Testis (tissue), 3 donors: ENCODE data around the gene CYLC1. TPM values are rescaled to one million over a fixed set of nuclear protein-coding genes. Genes with fewer than 3 reads are reported as not detected.

Source experiments
- DNase-seq: peaks from one replicate; pipeline ENCODE4 v3.0.0-alpha.2; 2019
- H3K27ac ChIP-seq, 2 donors: fragments of 200-600 bp; sonication (generic); one replicate each; pipeline ENCODE4 v1.5.1; 2019
- H3K27me3 ChIP-seq: fragments of 200-600 bp; sonication (generic); one replicate; pipeline ENCODE4 v1.5.1; 2019
- H3K36me3 ChIP-seq: fragments of 200-600 bp; sonication (generic); one replicate; pipeline ENCODE4 v1.5.1; 2017; ENCODE audit warnings: low read depth; ENCODE audit errors: missing control alignments
- H3K4me1 ChIP-seq: fragments of 200-600 bp; sonication (generic); one replicate; pipeline ENCODE4 v1.5.1; 2019
- H3K4me3 ChIP-seq, 2 donors: fragments of 200-600 bp; sonication (generic); one replicate each; pipeline ENCODE4 v1.5.1; 2017 to 2019
- H3K9me3 ChIP-seq: fragments of 200-600 bp; sonication (generic); one replicate; pipeline ENCODE4 v1.5.1; 2017
- POLR2A ChIP-seq: fragments of 450-650 bp; IDR thresholded peaks from one replicate; pipeline ENCODE4 v1.6.1; 2017; ENCODE audit warnings: antibody characterized with exemption, mild to moderate bottlenecking, moderate library complexity
- WGBS, 2 donors: methylation state at CpG; one replicate each; pipeline ENCODE4 v1.1.5; 2018; 5-methylcytosine and 5-hydroxymethylcytosine counted together
- intact Hi-C: fragments of 100-400 bp; cut with DNase I; formaldehyde crosslinking; loops from one replicate; pipeline ENCODE4 v1.15.1; 2023; ENCODE audit warnings: low total_unique reads
- polyA plus RNA-seq: library from polyadenylated mRNA; stranded (reverse); fragments of 350-450 nt; fragmentation: Illumina TruSeq; extraction: RNeasy Lipid Tissue Mini Kit (QIAGEN cat#74804); gene quantifications from one replicate; pipeline ENCODE4 v1.2.3, GENCODE V29; 2014; ENCODE audit warnings: low read depth, low replicate concordance; ENCODE audit not compliant: insufficient read depth
- total RNA-seq, 2 donors: library from RNA; depleted of rRNA; stranded (reverse); fragments of >200 nt; gene quantifications; one replicate each; pipeline ENCODE4 v1.2.3, GENCODE V29; 2016
- TF ChIP-seq, protein P1 (sequence below), 3 experiments: fragments of 450-650 bp in 2 of 3; fragments of 200-600 bp in 1 of 3; sonication (generic) in 1 of 3; IDR thresholded peaks; one replicate each; pipeline ENCODE4 v1.5.1; 2016 to 2019; ENCODE audit warnings: antibody characterized with exemption in 3 of 3, mild to moderate bottlenecking in 2 of 3, moderate library complexity in 1 of 3

The CYLC1 gene
- total and polyA plus RNA-seq, 3 donors from 2014 or later, result 5.3 to 11.7 (median 5.8) TPM

DNA sequence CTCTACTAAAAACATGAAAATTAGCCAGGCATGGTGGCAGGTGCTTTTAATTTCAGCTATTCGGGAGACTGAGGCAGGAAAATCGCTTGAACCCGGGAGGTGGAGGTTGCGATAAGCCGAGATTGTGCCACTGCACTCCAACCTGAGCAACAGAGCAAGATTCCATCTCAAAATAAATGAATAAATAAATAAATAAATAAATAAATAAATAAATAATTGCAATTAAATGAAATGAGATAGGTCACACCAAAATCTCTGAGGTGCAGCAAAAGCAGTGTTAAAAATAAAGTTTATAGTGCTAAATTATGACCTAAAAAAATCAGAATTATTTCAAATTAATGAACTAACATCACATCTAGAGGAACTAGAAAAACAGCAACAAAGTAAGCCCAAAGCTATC is 13.6 kb upstream of the CYLC1 start:
- Histone ChIP-seq H3K36me3 (no peaks in the 10 kb centered on the region), H3K9me3 (no peaks in the 10 kb centered on the region), H3K27me3 (no peaks in the 10 kb centered on the region), H3K27ac (no peak overlapping the region), H3K4me3 (no peak overlapping the region), H3K4me1 (no peaks in the 10 kb centered on the region)
- 94 to 97% methylated on average over 5 of the region's 5 CpGs for WGBS, 2 donors
- DNase-seq, result no peak
- TF ChIP-seq POLR2A, result no peak
- TF ChIP-seq, protein P1, sequence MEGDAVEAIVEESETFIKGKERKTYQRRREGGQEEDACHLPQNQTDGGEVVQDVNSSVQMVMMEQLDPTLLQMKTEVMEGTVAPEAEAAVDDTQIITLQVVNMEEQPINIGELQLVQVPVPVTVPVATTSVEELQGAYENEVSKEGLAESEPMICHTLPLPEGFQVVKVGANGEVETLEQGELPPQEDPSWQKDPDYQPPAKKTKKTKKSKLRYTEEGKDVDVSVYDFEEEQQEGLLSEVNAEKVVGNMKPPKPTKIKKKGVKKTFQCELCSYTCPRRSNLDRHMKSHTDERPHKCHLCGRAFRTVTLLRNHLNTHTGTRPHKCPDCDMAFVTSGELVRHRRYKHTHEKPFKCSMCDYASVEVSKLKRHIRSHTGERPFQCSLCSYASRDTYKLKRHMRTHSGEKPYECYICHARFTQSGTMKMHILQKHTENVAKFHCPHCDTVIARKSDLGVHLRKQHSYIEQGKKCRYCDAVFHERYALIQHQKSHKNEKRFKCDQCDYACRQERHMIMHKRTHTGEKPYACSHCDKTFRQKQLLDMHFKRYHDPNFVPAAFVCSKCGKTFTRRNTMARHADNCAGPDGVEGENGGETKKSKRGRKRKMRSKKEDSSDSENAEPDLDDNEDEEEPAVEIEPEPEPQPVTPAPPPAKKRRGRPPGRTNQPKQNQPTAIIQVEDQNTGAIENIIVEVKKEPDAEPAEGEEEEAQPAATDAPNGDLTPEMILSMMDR (IDR thresholded peaks at IDR 0.05), result no peak
- intact Hi-C loops, result no loop called here

GRCh38 chrX:83888585-83888984 is 27.6 kb downstream of the CYLC1 start:
- H3K4me3 ChIP-seq, result no peak overlapping the region
- DNase-seq, result no peak
- intact Hi-C loops, result no loop called here
- no peaks in the 10 kb centered on the region for H3K27me3 ChIP-seq
- no peak overlapping the region for H3K27ac ChIP-seq
- WGBS, 2 donors, result 90 to 94% methylated on average over 2 of the region's 2 CpGs
- H3K36me3 ChIP-seq, result no peaks in the 10 kb centered on the region
- no peaks in the 10 kb centered on the region for H3K4me1 ChIP-seq
- no peak for TF ChIP-seq POLR2A
- TF ChIP-seq, protein P1 (IDR thresholded peaks at IDR 0.05), result no peak
- H3K9me3 ChIP-seq, result no peaks in the 10 kb centered on the region

- whole genome bisulfite sequencing, 2 donors, result 55 to 90% methylated on average over 9 to 12 of the region's 12 CpGs
- intact Hi-C loops, result no loop called here
- no peak for TF ChIP-seq POLR2A
- TF ChIP-seq, protein P1 (IDR thresholded peaks at IDR 0.05), result no peak
- Histone ChIP-seq H3K36me3 (no peaks in the 10 kb centered on the region), H3K9me3 (no peaks in the 10 kb centered on the region), H3K4me1 (no peaks in the 10 kb centered on the region), H3K27me3 (no peaks in the 10 kb centered on the region), H3K27ac (no peak overlapping the region), H3K4me3 (no peak overlapping the region)
- DNase-seq, result no peak
Measured at GRCh38 chrX:83892433-83892832, 31.5 kb downstream of the CYLC1 start.

GRCh38 chrX:83906921-83907320 is 46.0 kb downstream of the CYLC1 start:
- no peak for DNase-seq
- Histone ChIP-seq H3K4me3 (no peak overlapping the region), H3K9me3 (no peaks in the 10 kb centered on the region), H3K36me3 (no peaks in the 10 kb centered on the region), H3K27me3 (no peaks in the 10 kb centered on the region), H3K27ac (no peak overlapping the region), H3K4me1 (no peaks in the 10 kb centered on the region)
- intact Hi-C loops, result no loop called here
- WGBS, 2 donors, result 85 to 88% methylated on average over 3 of the region's 3 CpGs
- TF ChIP-seq, protein P1 (IDR thresholded peaks at IDR 0.05), result no peak
- TF ChIP-seq POLR2A, result no peak

- no peaks in the 10 kb centered on the region for H3K36me3 ChIP-seq
- no peaks in the 10 kb centered on the region for H3K4me1 ChIP-seq
- no peaks in the 10 kb centered on the region for H3K27me3 ChIP-seq
- intact Hi-C loops, result no loop called here
- DNase-seq, result no peak
- TF ChIP-seq, protein P1 (IDR thresholded peaks at IDR 0.05), result peak; percentile 12 to 20 (median 12)
- TF ChIP-seq POLR2A, result no peak
- no peak overlapping the region for H3K27ac ChIP-seq
- H3K9me3 ChIP-seq, result no peaks in the 10 kb centered on the region
- no peak overlapping the region for H3K4me3 ChIP-seq
- 12 to 37% methylated on average over 2 of the region's 2 CpGs for WGBS, 2 donors
Measured at GRCh38 chrX:83916525-83916924, 55.6 kb downstream of the CYLC1 start.
